HFF-Myc (cell line): ENCODE data around the gene GPR21.
A peak's percentile ranks its signal among the peaks of the same experiment; 100 is the strongest.

Experiments used
- DNase-seq: peaks from one replicate; pipeline ENCODE4 v3.0.0-alpha.2; 2011; ENCODE audit warnings: low read depth; ENCODE audit errors: extremely low read depth
- H3K4me3 ChIP-seq: replicated peaks from 2 replicates; pipeline ENCODE4 v1.5.1; 2011; ENCODE audit warnings: low read depth, mild to moderate bottlenecking, control low read depth, low read length
- CTCF ChIP-seq: IDR thresholded peaks from 2 replicates; pipeline ENCODE4 v1.5.1; 2012; ENCODE audit warnings: mild to moderate bottlenecking, low read depth, low read length, control low read depth; ENCODE audit errors: missing control alignments

Gene GPR21

GRCh38 chr9:123040801-123041200 lies 7.3 kb downstream of the GPR21 start:
- no peak for DNase-seq
- no peak for TF ChIP-seq CTCF
- no peak overlapping the region for H3K4me3 ChIP-seq

GRCh38 chr9:123041489-123041888 lies 8.0 kb downstream of the GPR21 start:
- no peak overlapping the region for H3K4me3 ChIP-seq
- TF ChIP-seq CTCF: no peak
- DNase-seq: no peak

GRCh38 chr9:123043081-123043939 lies 9.8 kb downstream of the GPR21 start:
- TF ChIP-seq CTCF: no peak
- no peak for DNase-seq
- H3K4me3 ChIP-seq: no peak overlapping the region

GRCh38 chr9:123044586-123044985 lies 11.1 kb downstream of the GPR21 start:
- TF ChIP-seq CTCF: no peak
- no peak overlapping the region for H3K4me3 ChIP-seq
- DNase-seq: peak; percentile 21

GRCh38 chr9:123046406-123047195 lies 13.1 kb downstream of the GPR21 start:
- no peak overlapping the region for H3K4me3 ChIP-seq
- DNase-seq: no peak
- no peak for TF ChIP-seq CTCF

GRCh38 chr9:123048748-123049147 lies 15.3 kb downstream of the GPR21 start:
- no peak overlapping the region for H3K4me3 ChIP-seq
- no peak for DNase-seq
- no peak for TF ChIP-seq CTCF
